Measurements from ENCODE around the gene CENPB. TPM values are rescaled to one million over a fixed set of nuclear protein-coding genes. Genes with fewer than 3 reads are reported as not detected.

CENPB gene
- total RNA-seq, 1 donor from 2014 or later = 83.6 TPM

DNA sequence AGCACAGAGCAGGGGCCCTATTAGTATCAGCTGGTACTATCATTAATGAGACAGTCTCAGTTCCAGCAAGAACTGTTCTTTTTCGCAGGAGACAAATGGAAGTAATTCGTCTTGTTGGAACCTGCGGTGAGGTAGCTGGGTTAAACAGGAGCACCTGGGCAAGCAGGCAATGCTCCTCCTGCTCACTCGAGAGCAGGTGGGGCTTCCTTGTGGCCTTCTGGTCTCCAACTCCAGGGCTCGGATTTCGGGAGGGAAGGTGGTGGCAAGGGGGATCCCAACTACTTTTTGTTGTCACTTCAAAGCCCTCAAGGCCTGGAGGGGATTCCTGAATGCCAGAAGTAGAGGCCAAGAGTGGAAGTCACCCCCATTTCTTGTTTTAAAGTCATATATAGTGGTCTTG is 3.9 kb downstream of the CENPB start:
- Mint-ChIP-seq H3K36me3 (ENCODE audit: low read depth) (peaks cover 2% of the 10 kb centered on the region), H3K27me3 (ENCODE audit: low read depth) (peaks cover 37% of the 10 kb centered on the region), H3K9me3 (no peaks in the 10 kb centered on the region), H3K27ac (ENCODE audit: unreplicated experiment) (no peak overlapping the region), H3K4me1 (peaks cover 42% of the 10 kb centered on the region), H3K4me3 (peak overlapping the region; percentile 63)
- TF ChIP-seq, protein P1, sequence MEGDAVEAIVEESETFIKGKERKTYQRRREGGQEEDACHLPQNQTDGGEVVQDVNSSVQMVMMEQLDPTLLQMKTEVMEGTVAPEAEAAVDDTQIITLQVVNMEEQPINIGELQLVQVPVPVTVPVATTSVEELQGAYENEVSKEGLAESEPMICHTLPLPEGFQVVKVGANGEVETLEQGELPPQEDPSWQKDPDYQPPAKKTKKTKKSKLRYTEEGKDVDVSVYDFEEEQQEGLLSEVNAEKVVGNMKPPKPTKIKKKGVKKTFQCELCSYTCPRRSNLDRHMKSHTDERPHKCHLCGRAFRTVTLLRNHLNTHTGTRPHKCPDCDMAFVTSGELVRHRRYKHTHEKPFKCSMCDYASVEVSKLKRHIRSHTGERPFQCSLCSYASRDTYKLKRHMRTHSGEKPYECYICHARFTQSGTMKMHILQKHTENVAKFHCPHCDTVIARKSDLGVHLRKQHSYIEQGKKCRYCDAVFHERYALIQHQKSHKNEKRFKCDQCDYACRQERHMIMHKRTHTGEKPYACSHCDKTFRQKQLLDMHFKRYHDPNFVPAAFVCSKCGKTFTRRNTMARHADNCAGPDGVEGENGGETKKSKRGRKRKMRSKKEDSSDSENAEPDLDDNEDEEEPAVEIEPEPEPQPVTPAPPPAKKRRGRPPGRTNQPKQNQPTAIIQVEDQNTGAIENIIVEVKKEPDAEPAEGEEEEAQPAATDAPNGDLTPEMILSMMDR (conservative IDR thresholded peaks at IDR 0.05) = no peak
- no peak for DNase-seq (ENCODE audit: low read depth, low spot score)

DNA sequence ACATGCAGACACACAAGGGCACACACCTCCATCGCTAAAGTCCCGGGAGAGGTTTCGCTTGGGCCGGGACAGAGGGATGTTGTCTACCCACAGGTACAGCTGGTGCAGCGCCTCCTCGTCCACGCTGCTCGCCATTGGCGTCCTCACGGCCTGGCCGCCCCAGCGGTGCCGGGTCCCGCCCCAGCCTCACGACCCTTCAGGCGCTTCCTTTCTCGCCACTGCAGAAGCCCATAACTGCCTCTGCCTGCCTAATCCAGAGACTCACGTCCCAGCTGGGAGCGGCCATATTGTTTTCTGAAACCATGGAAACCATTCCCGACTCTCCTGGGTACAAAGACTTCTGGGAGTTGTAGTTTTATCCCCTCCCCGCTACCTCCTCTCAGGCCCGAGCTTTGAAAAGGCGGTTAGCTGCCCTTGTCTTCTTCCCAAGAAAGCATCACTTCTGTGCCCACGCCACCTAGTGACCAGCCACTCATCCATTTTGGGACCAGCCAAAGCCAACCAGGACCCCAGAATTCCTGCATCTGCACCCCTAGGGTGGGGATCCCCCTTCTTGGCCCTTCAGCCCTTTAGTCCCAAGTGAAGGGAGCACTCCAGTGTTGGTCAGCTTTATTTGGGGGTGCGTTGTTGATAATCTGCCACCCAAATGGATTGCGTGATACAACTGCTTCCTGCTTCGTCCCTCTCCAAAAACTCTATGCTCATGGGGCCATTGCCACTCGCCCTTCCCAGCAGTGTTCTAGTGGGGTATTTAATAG is 5.2 kb downstream of the CENPB start, which contains the start of gene SPEF1:
TSS of gene SPEF1 (minus strand) at position 296 of the 758 bp plus-strand sequence. CDS start at position 135, 161 bp downstream.
- Mint-ChIP-seq H3K4me3 (peak within 1 kb of the TSS; percentile 87), H3K27ac (ENCODE audit: unreplicated experiment) (no peak within 1 kb of the TSS), H3K27me3 (ENCODE audit: low read depth) (peaks cover 50% of the 10 kb centered on the region), H3K9me3 (no peaks in the 10 kb centered on the region), H3K36me3 (ENCODE audit: low read depth) (peaks cover 2% of the 10 kb centered on the region), H3K4me1 (peaks cover 36% of the 10 kb centered on the region)
- TF ChIP-seq, protein P1 (conservative IDR thresholded peaks at IDR 0.05) = peak; percentile 52
- DNase-seq (ENCODE audit: low read depth, low spot score) = peak; percentile 67

DNA sequence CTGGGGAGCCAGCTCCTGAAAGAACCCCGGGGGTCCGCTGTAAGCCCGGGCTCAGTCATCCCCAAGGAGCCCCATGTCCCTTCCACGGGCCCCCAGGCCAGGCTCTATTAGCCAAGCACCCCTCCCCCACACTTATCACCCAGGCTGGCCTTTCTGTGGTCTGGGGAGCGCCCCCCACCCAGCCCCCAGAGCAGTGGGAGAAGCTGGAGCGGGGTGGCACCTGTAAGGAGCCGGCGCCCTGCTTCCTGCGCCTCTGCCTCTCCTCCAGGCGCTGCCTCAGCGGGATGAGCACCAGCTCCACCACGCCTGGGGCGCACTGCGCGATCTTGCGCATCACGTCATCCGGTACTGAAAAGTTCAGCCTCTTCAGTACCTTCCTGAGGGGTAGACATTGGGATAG is 7.6 kb downstream of the CENPB start:
- peaks cover 64% of the 10 kb centered on the region for H3K27me3 Mint-ChIP-seq (ENCODE audit: low read depth)
- H3K4me1 Mint-ChIP-seq = peaks cover 27% of the 10 kb centered on the region
- no peak for DNase-seq (ENCODE audit: low read depth, low spot score)
- no peak overlapping the region for H3K27ac Mint-ChIP-seq (ENCODE audit: unreplicated experiment)
- TF ChIP-seq, protein P1 (conservative IDR thresholded peaks at IDR 0.05) = no peak
- peaks cover 2% of the 10 kb centered on the region for H3K36me3 Mint-ChIP-seq (ENCODE audit: low read depth)
- H3K4me3 Mint-ChIP-seq = peak overlapping the region; percentile 35
- H3K9me3 Mint-ChIP-seq = no peaks in the 10 kb centered on the region

DNA sequence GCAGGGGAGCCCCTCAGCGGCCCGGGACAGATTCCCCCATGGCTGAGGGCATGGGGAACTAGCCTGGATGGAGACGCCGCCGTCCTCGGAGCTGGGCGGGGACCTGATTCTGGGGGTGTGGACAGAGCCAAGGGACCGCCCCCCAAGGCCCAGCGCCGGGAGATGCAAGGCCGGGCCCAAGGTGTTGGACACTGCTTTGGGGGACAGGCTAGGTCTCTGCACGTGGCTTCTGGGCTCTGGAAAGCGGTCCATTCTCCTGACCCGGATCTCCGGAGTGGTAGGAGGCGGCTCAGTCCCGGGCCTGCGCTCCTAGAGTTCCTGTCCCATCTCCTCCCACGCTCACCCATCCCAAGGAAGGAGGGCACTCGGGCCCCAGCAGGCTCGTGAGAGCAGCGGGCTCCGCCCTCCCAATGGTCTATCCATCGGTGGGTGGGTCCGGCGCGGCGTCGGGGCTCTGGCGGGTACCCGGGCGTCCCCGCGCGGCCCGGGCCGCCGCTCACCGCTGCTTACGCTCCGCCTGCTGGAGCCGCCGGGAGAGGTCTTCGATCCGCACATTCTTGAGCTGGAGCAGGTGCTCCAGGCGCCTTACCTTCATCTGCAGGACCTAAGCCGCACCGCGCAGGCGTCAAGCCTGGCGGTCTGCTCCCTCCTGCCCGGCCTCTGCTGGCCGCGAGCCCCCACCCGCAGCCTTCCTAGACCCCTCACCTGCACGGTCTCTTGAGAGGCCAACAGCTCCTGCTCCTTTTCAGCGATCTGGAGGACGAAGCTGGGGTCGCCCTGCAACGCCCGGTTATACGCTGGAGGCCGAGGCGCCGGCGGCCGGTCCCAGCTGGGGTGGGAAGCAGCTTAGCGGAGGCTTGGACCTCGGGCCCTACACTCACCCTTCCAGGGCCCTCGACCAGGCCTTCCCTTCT is 8.6 kb downstream of the CENPB start:
- H3K4me3 Mint-ChIP-seq = peak overlapping the region; percentile 65
- peaks cover 64% of the 10 kb centered on the region for H3K27me3 Mint-ChIP-seq (ENCODE audit: low read depth)
- DNase-seq (ENCODE audit: low read depth, low spot score) = peak; percentile 37

DNA sequence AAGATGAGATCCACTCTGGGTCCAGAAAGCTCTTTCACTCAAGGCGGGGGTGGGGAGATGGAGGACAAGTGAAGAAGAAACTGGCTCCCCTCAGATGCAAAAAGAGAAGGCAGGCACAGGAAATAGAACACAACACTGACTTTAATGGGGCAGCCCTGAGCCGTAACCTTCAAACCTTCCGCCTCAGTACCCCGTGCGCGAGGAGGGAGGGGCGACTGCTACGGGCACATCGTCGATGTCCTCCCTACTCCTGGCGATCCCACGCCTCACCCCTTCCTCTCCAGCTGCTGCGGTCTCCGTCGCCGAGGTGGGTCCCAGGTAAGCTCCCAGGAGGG is 9.2 kb downstream of the CENPB start:
- H3K9me3 Mint-ChIP-seq = no peaks in the 10 kb centered on the region
- peaks cover 16% of the 10 kb centered on the region for H3K4me1 Mint-ChIP-seq
- H3K27ac Mint-ChIP-seq (ENCODE audit: unreplicated experiment) = no peak overlapping the region
- DNase-seq (ENCODE audit: low read depth, low spot score) = no peak
- TF ChIP-seq, protein P1 (conservative IDR thresholded peaks at IDR 0.05) = no peak
- peaks cover 66% of the 10 kb centered on the region for H3K27me3 Mint-ChIP-seq (ENCODE audit: low read depth)
- no peaks in the 10 kb centered on the region for H3K36me3 Mint-ChIP-seq (ENCODE audit: low read depth)
- H3K4me3 Mint-ChIP-seq = peak overlapping the region; percentile 54

More for the DNA sequence above, 8.6 kb downstream of the CENPB start:
- Mint-ChIP-seq H3K36me3 (ENCODE audit: low read depth) (no peaks in the 10 kb centered on the region), H3K9me3 (no peaks in the 10 kb centered on the region), H3K27ac (ENCODE audit: unreplicated experiment) (no peak overlapping the region), H3K4me1 (peaks cover 22% of the 10 kb centered on the region)
- TF ChIP-seq, protein P1 (conservative IDR thresholded peaks at IDR 0.05) = no peak
